K562 (cell line): Measurements from ENCODE around the gene TMEM138. TPM values are rescaled to one million over a fixed set of nuclear protein-coding genes. Genes with fewer than 3 reads are reported as not detected.
A peak's percentile ranks its signal among the peaks of the same experiment; 100 is the strongest.

ENCODE experiments used
- ATF1 ChIP-seq, 2 experiments: fragments of 450-650 bp in 1 of 2; IDR thresholded peaks; 2 replicates each; pipeline ENCODE4 v1.6.1; 2016; ENCODE audit warnings: missing compliant biosample characterization in 1 of 2, missing genetic modification characterization in 1 of 2
- ATF7 ChIP-seq: fragments of 450-650 bp; IDR thresholded peaks from 2 replicates; pipeline ENCODE4 v1.7.1; 2014; ENCODE audit warnings: mild to moderate bottlenecking, moderate library complexity
- CBX3 ChIP-seq, 2 experiments: IDR thresholded peaks; 1 replicate in 1 of 2; 2 replicates in 1 of 2; pipeline ENCODE4 v1.6.1; 2012; ENCODE audit warnings: inconsistent platforms in 2 of 2, low read length in 2 of 2, borderline replicate concordance in 1 of 2, control low read depth in 1 of 2
- CEBPB ChIP-seq: fragments of 450-650 bp; IDR thresholded peaks from 2 replicates; pipeline ENCODE4 v1.6.1; 2016; ENCODE audit warnings: missing genetic modification characterization, missing compliant biosample characterization
- CEBPG ChIP-seq, 3 experiments: fragments of 200-800 bp in 1 of 3; sonication (Bioruptor generic) in 1 of 3; sonication (generic) in 1 of 3; formaldehyde crosslinking in 1 of 3; IDR thresholded peaks in 2 of 3; conservative IDR thresholded peaks in 1 of 3; 2 replicates each; pipeline versions ENCODE4 v1.6.1 to v1.8.0; 2016 to 2022; ENCODE audit warnings: missing compliant biosample characterization in 2 of 3, missing genetic modification characterization in 2 of 3, mild to moderate bottlenecking in 1 of 3, missing genetic modification reagents in 1 of 3
- E2F3 ChIP-seq: fragments of 250-450 bp; sonication (Bioruptor Pico); IDR thresholded peaks from 2 replicates; pipeline ENCODE4 v1.4.0; 2020; ENCODE audit warnings: mild to moderate bottlenecking
- HNRNPK ChIP-seq: fragments of 200-400 bp; formaldehyde crosslinking; IDR thresholded peaks from one replicate; pipeline ENCODE4 v1.6.1; 2018; ENCODE audit warnings: mild to moderate bottlenecking, low read depth, low read length; ENCODE audit not compliant: poor library complexity, severe bottlenecking
- HSF4 ChIP-seq: fragments of 250-450 bp; sonication (Bioruptor Pico); IDR thresholded peaks from 2 replicates; pipeline ENCODE4 v2.1.2; 2022; ENCODE audit warnings: mild to moderate bottlenecking, moderate library complexity, borderline replicate concordance
- KLF6 ChIP-seq: fragments of 250-450 bp; sonication (Bioruptor Pico); IDR thresholded peaks from 2 replicates; pipeline ENCODE4 v1.4.0; 2020; ENCODE audit warnings: mild to moderate bottlenecking, moderate library complexity, borderline replicate concordance
- NR1H2 ChIP-seq: sonication (generic); formaldehyde crosslinking; IDR thresholded peaks from 2 replicates; pipeline ENCODE4 v1.4.0; 2020; ENCODE audit warnings: mild to moderate bottlenecking, missing genetic modification reagents
- SMAD1 ChIP-seq: fragments of 150-350 bp; IDR thresholded peaks from 2 replicates; pipeline ENCODE4 v1.6.1; 2014; ENCODE audit warnings: low read length, low read depth; ENCODE audit not compliant: partially characterized antibody
- SPI1 ChIP-seq: IDR thresholded peaks from 2 replicates; pipeline ENCODE4 v1.6.1; 2011; ENCODE audit warnings: low read depth, low read length, control low read depth, borderline replicate concordance
- TFAM ChIP-seq: fragments of 250-450 bp; sonication (Bioruptor Pico); conservative IDR thresholded peaks from 2 replicates; pipeline ENCODE4 v1.5.0; 2021; ENCODE audit warnings: mild to moderate bottlenecking, moderate library complexity
- ZBED1 ChIP-seq: IDR thresholded peaks from 2 replicates; pipeline ENCODE4 v1.6.1; 2014
- ZNF12 ChIP-seq: sonication (generic); formaldehyde crosslinking; IDR thresholded peaks from 2 replicates; pipeline ENCODE4 v1.4.0; 2020; ENCODE audit warnings: mild to moderate bottlenecking, missing genetic modification reagents
- ZNF124 ChIP-seq: sonication (generic); formaldehyde crosslinking; IDR thresholded peaks from 2 replicates; pipeline ENCODE4 v1.8.1; 2022; ENCODE audit warnings: missing genetic modification reagents
- ZNF431 ChIP-seq: sonication (generic); formaldehyde crosslinking; IDR thresholded peaks from 2 replicates; pipeline ENCODE4 v1.8.0; 2022; ENCODE audit warnings: mild to moderate bottlenecking, missing genetic modification reagents
- ZNF589 ChIP-seq: fragments of 200-800 bp; sonication (Bioruptor generic); IDR thresholded peaks from 2 replicates; pipeline ENCODE4 v1.6.1; 2016; ENCODE audit warnings: low read depth, missing genetic modification characterization, missing compliant biosample characterization
- polyA plus RNA-seq, 8 experiments: library from polyadenylated mRNA; depleted of rRNA in 4 of 8; stranded (reverse) in 5 of 8; unstranded in 3 of 8; fragments of >200 nt; fragmentation: Nextera tagmentation in 2 of 8; fragmentation: Illumina TruSeq in 1 of 8; extraction: Ambion mirVana in 2 of 8; extraction: Trizol in 1 of 8; gene quantifications; 2 replicates each; pipeline versions ENCODE4 v1.2.1 to v1.2.3, GENCODE V29; 2011 to 2014; ENCODE audit warnings: inconsistent platforms in 1 of 8, missing spikeins in 1 of 8
- total RNA-seq, 7 experiments: library from RNA; depleted of rRNA in 6 of 7; stranded (reverse); fragments of >200 nt in 6 of 7; fragmentation: Illumina TruSeq in 2 of 7; extraction: Trizol in 2 of 7; gene quantifications; 2 replicates each; pipeline versions ENCODE4 v1.2.1 to v1.2.3, GENCODE V29; 2011 to 2021; ENCODE audit warnings: low replicate concordance in 1 of 7
- TF ChIP-seq, protein P1 (sequence below), 3 experiments: fragments of 200-800 bp in 1 of 3; fragments of 250-450 bp in 1 of 3; fragments of 450-650 bp in 1 of 3; sonication (Bioruptor Pico) in 1 of 3; sonication (Bioruptor generic) in 1 of 3; formaldehyde crosslinking in 1 of 3; IDR thresholded peaks; 2 replicates each; pipeline versions ENCODE4 v1.6.1 to v1.8.0; 2016 to 2022; ENCODE audit warnings: mild to moderate bottlenecking in 2 of 3, missing genetic modification characterization in 2 of 3, missing compliant biosample characterization in 1 of 3, moderate library complexity in 1 of 3
- TF ChIP-seq, protein P2 (sequence below): sonication (generic); formaldehyde crosslinking; IDR thresholded peaks from 2 replicates; pipeline ENCODE4 v1.9.0; 2022; ENCODE audit warnings: mild to moderate bottlenecking, missing genetic modification reagents
- TF ChIP-seq, protein P3 (sequence below), 3 experiments: fragments of 200-800 bp in 1 of 3; sonication (Bioruptor generic) in 1 of 3; sonication (generic) in 1 of 3; formaldehyde crosslinking in 1 of 3; IDR thresholded peaks; 2 replicates each; pipeline versions ENCODE4 v1.6.1 to v1.8.0; 2016 to 2022; ENCODE audit warnings: mild to moderate bottlenecking in 2 of 3, missing compliant biosample characterization in 2 of 3, missing genetic modification characterization in 2 of 3, missing genetic modification reagents in 1 of 3

TMEM138 gene
- total and polyA plus RNA-seq, 9 of the 15 experiments (the other 6 are each of a cell fraction or from before 2014, with no cell fraction given) = 23.2 to 168 (median 63.1) TPM

DNA sequence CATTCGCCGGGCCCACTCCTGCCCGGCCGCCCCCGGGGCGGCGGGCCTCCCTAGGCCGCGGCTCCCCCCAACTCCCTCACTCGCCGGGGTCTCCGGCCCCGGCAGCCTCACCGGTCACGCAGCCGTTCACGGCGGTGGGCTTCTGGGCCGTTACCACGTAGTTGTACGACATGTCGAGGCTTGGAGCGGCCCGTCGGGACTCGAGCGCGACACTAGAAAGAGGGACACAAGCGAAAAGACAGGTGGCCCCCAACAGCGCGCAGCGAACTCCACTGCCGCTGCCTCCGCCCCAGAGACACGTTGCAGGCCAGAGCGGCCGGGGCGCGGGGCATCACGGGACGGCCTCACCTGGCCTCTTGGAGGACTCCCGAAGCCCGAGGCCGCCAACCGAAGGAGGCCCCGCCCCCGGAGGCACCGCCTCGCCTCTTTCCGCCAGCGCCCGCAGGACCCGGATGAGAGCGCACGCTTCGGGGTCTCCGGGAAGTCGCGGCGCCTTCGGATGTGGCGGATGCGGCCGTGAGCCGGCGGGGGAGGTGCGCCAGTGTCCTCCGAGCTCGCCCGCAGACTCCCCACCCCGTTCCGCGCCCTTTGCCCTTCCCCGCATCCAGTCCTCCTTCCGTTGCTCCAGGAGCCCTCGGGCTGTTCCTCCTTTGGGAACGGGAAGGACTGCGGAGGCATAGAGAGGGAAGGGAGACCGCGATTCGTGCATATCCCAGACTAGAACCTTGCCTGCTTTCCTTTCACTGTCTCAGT, 29.2 kb upstream of the TMEM138 start, which contains the start of the genes DDB1 and TKFC (continued):
- TF ChIP-seq, protein P1, sequence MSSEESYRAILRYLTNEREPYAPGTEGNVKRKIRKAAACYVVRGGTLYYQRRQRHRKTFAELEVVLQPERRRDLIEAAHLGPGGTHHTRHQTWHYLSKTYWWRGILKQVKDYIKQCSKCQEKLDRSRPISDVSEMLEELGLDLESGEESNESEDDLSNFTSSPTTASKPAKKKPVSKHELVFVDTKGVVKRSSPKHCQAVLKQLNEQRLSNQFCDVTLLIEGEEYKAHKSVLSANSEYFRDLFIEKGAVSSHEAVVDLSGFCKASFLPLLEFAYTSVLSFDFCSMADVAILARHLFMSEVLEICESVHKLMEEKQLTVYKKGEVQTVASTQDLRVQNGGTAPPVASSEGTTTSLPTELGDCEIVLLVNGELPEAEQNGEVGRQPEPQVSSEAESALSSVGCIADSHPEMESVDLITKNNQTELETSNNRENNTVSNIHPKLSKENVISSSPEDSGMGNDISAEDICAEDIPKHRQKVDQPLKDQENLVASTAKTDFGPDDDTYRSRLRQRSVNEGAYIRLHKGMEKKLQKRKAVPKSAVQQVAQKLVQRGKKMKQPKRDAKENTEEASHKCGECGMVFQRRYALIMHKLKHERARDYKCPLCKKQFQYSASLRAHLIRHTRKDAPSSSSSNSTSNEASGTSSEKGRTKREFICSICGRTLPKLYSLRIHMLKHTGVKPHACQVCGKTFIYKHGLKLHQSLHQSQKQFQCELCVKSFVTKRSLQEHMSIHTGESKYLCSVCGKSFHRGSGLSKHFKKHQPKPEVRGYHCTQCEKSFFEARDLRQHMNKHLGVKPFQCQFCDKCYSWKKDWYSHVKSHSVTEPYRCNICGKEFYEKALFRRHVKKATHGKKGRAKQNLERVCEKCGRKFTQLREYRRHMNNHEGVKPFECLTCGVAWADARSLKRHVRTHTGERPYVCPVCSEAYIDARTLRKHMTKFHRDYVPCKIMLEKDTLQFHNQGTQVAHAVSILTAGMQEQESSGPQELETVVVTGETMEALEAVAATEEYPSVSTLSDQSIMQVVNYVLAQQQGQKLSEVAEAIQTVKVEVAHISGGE (CRISPR knock-in tag; IDR thresholded peaks at IDR 0.05) = 0 out of 6 replicates have a peak, but pooled peaks of 1 of the 3 experiments have one; percentile 51
- TF ChIP-seq ZBED1 = 0 out of 2 replicates have a peak, but pooled peaks have one; percentile 65
- peak; percentile 78 for TF ChIP-seq ATF7
- peak in 1 of 2 experiments; percentile 15; a peak in 1 of 3 replicates for TF ChIP-seq CBX3 (IDR thresholded peaks at IDR 0.05; ENCODE audit: borderline replicate concordance in 1 of 2, low read length in 2 of 2)
- no peak for TF ChIP-seq CEBPG (CRISPR knock-in tag; IDR thresholded peaks at IDR 0.05)
- no peak for TF ChIP-seq CEBPG (tag; conservative IDR thresholded peaks at IDR 0.05 in 1 of 2, IDR thresholded peaks at IDR 0.05 in 1 of 2)
- TF ChIP-seq, protein P2, sequence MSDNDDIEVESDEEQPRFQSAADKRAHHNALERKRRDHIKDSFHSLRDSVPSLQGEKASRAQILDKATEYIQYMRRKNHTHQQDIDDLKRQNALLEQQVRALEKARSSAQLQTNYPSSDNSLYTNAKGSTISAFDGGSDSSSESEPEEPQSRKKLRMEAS = peak; percentile 78
- TF ChIP-seq, protein P3, sequence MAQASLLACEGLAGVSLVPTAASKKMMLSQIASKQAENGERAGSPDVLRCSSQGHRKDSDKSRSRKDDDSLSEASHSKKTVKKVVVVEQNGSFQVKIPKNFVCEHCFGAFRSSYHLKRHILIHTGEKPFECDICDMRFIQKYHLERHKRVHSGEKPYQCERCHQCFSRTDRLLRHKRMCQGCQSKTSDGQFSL (CRISPR knock-in tag; IDR thresholded peaks at IDR 0.05) = peak; percentile 83; the same call in 1 of the 2 replicates
- TF ChIP-seq, protein P3 (tag; IDR thresholded peaks at IDR 0.05) = peak in 1 of 2 experiments; percentile 63; a peak in 1 of 4 replicates
- peak; percentile 49 for TF ChIP-seq HNRNPK
- TF ChIP-seq ZNF431 = peak; percentile 13; the same call in 1 of the 2 replicates
- 0 out of 2 replicates have a peak, but pooled peaks have one; percentile 53 for TF ChIP-seq NR1H2
- TF ChIP-seq KLF6 (CRISPR knock-in tag) = 0 out of 2 replicates have a peak, but pooled peaks have one; percentile 67
- no peak; the same call in 1 of the 2 replicates for TF ChIP-seq ZNF12 (CRISPR knock-in tag)
- 0 out of 2 replicates have a peak, but pooled peaks have one; percentile 25 for TF ChIP-seq HSF4
- peak; percentile 32; the same call in 1 of the 2 replicates for TF ChIP-seq SPI1
- TF ChIP-seq TFAM (CRISPR knock-in tag) = no peak
- TF ChIP-seq ATF1 (CRISPR knock-in tag; IDR thresholded peaks at IDR 0.05) = no peak
- peak; percentile 58; the same call in 1 of the 2 replicates for TF ChIP-seq ATF1 (tag; IDR thresholded peaks at IDR 0.05)
- no peak for TF ChIP-seq CEBPB (tag)
- TF ChIP-seq ZNF124 (CRISPR knock-in tag) = no peak
- TF ChIP-seq ZNF589 (CRISPR knock-in tag) = no peak; the same call in 1 of the 2 replicates
- 0 out of 2 replicates have a peak, but pooled peaks have one; percentile 0 for TF ChIP-seq E2F3 (CRISPR knock-in tag)
- peak; percentile 48 for TF ChIP-seq SMAD1
